WTC11 (cell line): ENCODE measurements around the gene LDLRAD3. TPM values are rescaled to one million over a fixed set of nuclear protein-coding genes. Genes with fewer than 3 reads are reported as not detected.

Experiments
- ATAC-seq: fragments of 200-7000 bp; cut with Tn5 transposase; 2 replicates; pipeline ENCODE4 v1.10.0; 2021; ENCODE audit warnings: mild to moderate bottlenecking, moderate library complexity
- CTCF ChIA-PET: fragments of 300-600 bp; sonication (Branson Sonifier 250); formaldehyde crosslinking; loops from one replicate; lab custom pipeline; 2021; ENCODE audit warnings: antibody characterized with exemption; lab: Charles Lee
- POLR2A ChIA-PET: fragments of 350-600 bp; sonication (Branson Sonifier 250); formaldehyde crosslinking; loops from one replicate; lab custom pipeline; 2021; ENCODE audit warnings: antibody characterized with exemption; lab: Charles Lee
- DNase-seq: peaks from one replicate; pipeline ENCODE4 v3.0.0; 2021; ENCODE audit warnings: low spot score
- H3K27ac Mint-ChIP-seq: 2 replicates; pipeline ENCODE4 v1.8.0; 2021; ENCODE audit warnings: mixed read lengths
- H3K27me3 Mint-ChIP-seq: 2 replicates; pipeline ENCODE4 v1.8.0; 2021; ENCODE audit warnings: low read depth, mild to moderate bottlenecking, moderate library complexity, mixed read lengths
- H3K36me3 Mint-ChIP-seq: 2 replicates; pipeline ENCODE4 v1.8.0; 2021; ENCODE audit warnings: mixed read lengths
- H3K4me1 Mint-ChIP-seq: 2 replicates; pipeline ENCODE4 v1.8.0; 2022; ENCODE audit warnings: mixed read lengths
- H3K4me3 Mint-ChIP-seq: 2 replicates; pipeline ENCODE4 v1.8.0; 2021; ENCODE audit warnings: mild to moderate bottlenecking, moderate library complexity, mixed read lengths
- H3K9me3 Mint-ChIP-seq: 2 replicates; pipeline ENCODE4 v1.8.0; 2021; ENCODE audit warnings: mixed read lengths
- AR ChIP-seq: fragments of 250-450 bp; sonication (Bioruptor Pico); IDR thresholded peaks from 2 replicates; pipeline ENCODE4 v1.9.0; 2021; ENCODE audit warnings: mild to moderate bottlenecking
- CBFB ChIP-seq: sonication (generic); formaldehyde crosslinking; IDR thresholded peaks from 2 replicates; pipeline ENCODE4 v1.8.1; 2022; ENCODE audit warnings: mild to moderate bottlenecking, low read depth, missing genetic modification reagents
- EMX1 ChIP-seq: fragments of 250-450 bp; sonication (Bioruptor Pico); IDR thresholded peaks from 2 replicates; pipeline ENCODE4 v1.8.0; 2021; ENCODE audit warnings: mild to moderate bottlenecking
- ETV6 ChIP-seq: sonication (generic); formaldehyde crosslinking; IDR thresholded peaks from 2 replicates; pipeline ENCODE4 v1.8.1; 2022; ENCODE audit warnings: mild to moderate bottlenecking, missing genetic modification reagents
- HMGA2 ChIP-seq: fragments of 250-450 bp; sonication (Bioruptor Pico); IDR thresholded peaks from 2 replicates; pipeline ENCODE4 v1.4.0; 2021; ENCODE audit warnings: mild to moderate bottlenecking, moderate library complexity
- JAZF1 ChIP-seq: fragments of 250-450 bp; sonication (Bioruptor Pico); IDR thresholded peaks from 2 replicates; pipeline ENCODE4 v1.9.0; 2021; ENCODE audit warnings: moderate library complexity, mild to moderate bottlenecking, inconsistent platforms
- NR2C2 ChIP-seq: sonication (generic); formaldehyde crosslinking; IDR thresholded peaks from 2 replicates; pipeline ENCODE4 v1.8.0; 2022; ENCODE audit warnings: mild to moderate bottlenecking, missing genetic modification reagents
- OVOL2 ChIP-seq: fragments of 250-450 bp; sonication (Bioruptor Pico); IDR thresholded peaks from 2 replicates; pipeline ENCODE4 v1.9.0; 2021; ENCODE audit warnings: mild to moderate bottlenecking, borderline replicate concordance
- PRRX2 ChIP-seq: fragments of 250-450 bp; sonication (Bioruptor Pico); IDR thresholded peaks from 2 replicates; pipeline ENCODE4 v1.8.0; 2021; ENCODE audit warnings: mild to moderate bottlenecking
- RORB ChIP-seq: fragments of 250-450 bp; sonication (Bioruptor Pico); IDR thresholded peaks from 2 replicates; pipeline ENCODE4 v1.9.0; 2021; ENCODE audit warnings: mild to moderate bottlenecking
- ZNF121 ChIP-seq: sonication (generic); formaldehyde crosslinking; IDR thresholded peaks from 2 replicates; pipeline ENCODE4 v1.8.0; 2023; ENCODE audit warnings: missing genetic modification reagents
- ZNF219 ChIP-seq: sonication (generic); formaldehyde crosslinking; IDR thresholded peaks from 2 replicates; pipeline ENCODE4 v1.8.0; 2023; ENCODE audit warnings: missing genetic modification reagents, mild to moderate bottlenecking, borderline replicate concordance
- ZNF317 ChIP-seq: sonication (generic); formaldehyde crosslinking; IDR thresholded peaks from 2 replicates; pipeline ENCODE4 v1.8.1; 2023; ENCODE audit warnings: low read depth, mild to moderate bottlenecking, moderate library complexity, missing genetic modification reagents, borderline replicate concordance
- total RNA-seq: library from RNA; stranded (reverse); gene quantifications from 3 replicates; pipeline ENCODE4 v1.2.3, GENCODE V29; 2021
- TF ChIP-seq, protein P1 (sequence below): sonication (generic); formaldehyde crosslinking; IDR thresholded peaks from 2 replicates; pipeline ENCODE4 v1.8.0; 2023; ENCODE audit warnings: missing genetic modification reagents, mild to moderate bottlenecking, borderline replicate concordance
- TF ChIP-seq, protein P2 (sequence below): sonication (generic); formaldehyde crosslinking; IDR thresholded peaks from 2 replicates; pipeline ENCODE4 v1.8.0; 2022; ENCODE audit warnings: mild to moderate bottlenecking, missing genetic modification reagents
- TF ChIP-seq, protein P3 (sequence below): fragments of 250-450 bp; sonication (Bioruptor Pico); IDR thresholded peaks from 2 replicates; pipeline ENCODE4 v2.1.2; 2022; ENCODE audit warnings: mild to moderate bottlenecking, moderate library complexity
- TF ChIP-seq, protein P4 (sequence below): fragments of 250-450 bp; sonication (Bioruptor Pico); IDR thresholded peaks from 2 replicates; pipeline ENCODE4 v1.9.0; 2021; ENCODE audit warnings: mild to moderate bottlenecking, borderline replicate concordance
- TF ChIP-seq, protein P5 (sequence below): sonication (generic); formaldehyde crosslinking; IDR thresholded peaks from 2 replicates; pipeline ENCODE4 v1.8.0; 2022; ENCODE audit warnings: mild to moderate bottlenecking, missing genetic modification reagents

LDLRAD3 gene
- total RNA-seq, 1 experiment from 2014 or later = 14.5 TPM

DNA sequence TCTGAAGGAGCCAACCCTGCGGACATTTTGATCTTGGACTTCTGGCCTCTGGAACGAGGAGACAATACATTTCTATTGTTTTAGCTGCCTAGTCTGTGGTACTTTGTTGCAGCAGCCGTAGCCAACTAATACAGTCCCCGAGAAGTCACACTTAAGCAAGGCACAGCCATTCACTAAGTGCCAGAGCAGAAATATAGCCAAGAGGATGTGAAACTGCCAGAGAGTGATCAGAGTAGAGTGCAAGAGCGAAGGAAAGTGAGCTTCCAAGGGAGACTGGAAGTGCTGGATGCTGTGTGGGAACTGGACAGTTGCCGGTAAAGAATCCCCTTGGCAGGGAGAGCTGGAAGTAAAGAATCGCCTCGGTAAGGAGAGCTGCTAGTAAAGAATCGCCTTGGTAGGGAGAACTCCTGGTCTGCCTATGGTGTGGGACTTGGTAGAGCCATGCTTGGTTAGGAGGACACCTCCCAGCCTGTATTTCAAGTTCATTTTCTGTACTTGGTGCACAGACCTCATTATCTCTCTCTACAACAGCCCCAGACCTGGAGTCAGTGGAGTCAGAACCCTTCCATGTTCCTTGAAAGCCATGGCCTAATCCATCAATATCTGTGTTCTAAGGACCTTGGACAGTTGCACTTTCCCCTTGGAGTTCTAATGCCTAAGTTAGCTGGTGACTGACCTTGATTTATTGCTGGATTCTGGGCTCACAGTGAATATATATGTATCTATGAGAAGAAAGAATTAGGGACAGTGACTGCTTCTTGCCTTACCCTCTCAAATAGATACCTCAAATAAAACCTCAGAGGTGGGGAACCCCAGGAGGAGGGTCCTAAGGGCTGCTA, 162.1 kb downstream of the LDLRAD3 start:
- TF ChIP-seq CBFB (CRISPR knock-in tag) (no peak), AR (CRISPR knock-in tag) (no peak), EMX1 (no peak), OVOL2 (CRISPR knock-in tag) (no peak), ETV6 (CRISPR knock-in tag) (no peak), ZNF219 (CRISPR knock-in tag) (no peak), PRRX2 (CRISPR knock-in tag) (no peak), NR2C2 (no peak), ZNF317 (CRISPR knock-in tag) (no peak), ZNF121 (CRISPR knock-in tag) (no peak), RORB (CRISPR knock-in tag) (no peak), JAZF1 (CRISPR knock-in tag) (no peak)
- TF ChIP-seq, protein P1, sequence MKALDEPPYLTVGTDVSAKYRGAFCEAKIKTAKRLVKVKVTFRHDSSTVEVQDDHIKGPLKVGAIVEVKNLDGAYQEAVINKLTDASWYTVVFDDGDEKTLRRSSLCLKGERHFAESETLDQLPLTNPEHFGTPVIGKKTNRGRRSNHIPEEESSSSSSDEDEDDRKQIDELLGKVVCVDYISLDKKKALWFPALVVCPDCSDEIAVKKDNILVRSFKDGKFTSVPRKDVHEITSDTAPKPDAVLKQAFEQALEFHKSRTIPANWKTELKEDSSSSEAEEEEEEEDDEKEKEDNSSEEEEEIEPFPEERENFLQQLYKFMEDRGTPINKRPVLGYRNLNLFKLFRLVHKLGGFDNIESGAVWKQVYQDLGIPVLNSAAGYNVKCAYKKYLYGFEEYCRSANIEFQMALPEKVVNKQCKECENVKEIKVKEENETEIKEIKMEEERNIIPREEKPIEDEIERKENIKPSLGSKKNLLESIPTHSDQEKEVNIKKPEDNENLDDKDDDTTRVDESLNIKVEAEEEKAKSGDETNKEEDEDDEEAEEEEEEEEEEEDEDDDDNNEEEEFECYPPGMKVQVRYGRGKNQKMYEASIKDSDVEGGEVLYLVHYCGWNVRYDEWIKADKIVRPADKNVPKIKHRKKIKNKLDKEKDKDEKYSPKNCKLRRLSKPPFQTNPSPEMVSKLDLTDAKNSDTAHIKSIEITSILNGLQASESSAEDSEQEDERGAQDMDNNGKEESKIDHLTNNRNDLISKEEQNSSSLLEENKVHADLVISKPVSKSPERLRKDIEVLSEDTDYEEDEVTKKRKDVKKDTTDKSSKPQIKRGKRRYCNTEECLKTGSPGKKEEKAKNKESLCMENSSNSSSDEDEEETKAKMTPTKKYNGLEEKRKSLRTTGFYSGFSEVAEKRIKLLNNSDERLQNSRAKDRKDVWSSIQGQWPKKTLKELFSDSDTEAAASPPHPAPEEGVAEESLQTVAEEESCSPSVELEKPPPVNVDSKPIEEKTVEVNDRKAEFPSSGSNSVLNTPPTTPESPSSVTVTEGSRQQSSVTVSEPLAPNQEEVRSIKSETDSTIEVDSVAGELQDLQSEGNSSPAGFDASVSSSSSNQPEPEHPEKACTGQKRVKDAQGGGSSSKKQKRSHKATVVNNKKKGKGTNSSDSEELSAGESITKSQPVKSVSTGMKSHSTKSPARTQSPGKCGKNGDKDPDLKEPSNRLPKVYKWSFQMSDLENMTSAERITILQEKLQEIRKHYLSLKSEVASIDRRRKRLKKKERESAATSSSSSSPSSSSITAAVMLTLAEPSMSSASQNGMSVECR (CRISPR knock-in tag) = no peak
- TF ChIP-seq, protein P2, sequence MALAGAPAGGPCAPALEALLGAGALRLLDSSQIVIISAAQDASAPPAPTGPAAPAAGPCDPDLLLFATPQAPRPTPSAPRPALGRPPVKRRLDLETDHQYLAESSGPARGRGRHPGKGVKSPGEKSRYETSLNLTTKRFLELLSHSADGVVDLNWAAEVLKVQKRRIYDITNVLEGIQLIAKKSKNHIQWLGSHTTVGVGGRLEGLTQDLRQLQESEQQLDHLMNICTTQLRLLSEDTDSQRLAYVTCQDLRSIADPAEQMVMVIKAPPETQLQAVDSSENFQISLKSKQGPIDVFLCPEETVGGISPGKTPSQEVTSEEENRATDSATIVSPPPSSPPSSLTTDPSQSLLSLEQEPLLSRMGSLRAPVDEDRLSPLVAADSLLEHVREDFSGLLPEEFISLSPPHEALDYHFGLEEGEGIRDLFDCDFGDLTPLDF = no peak
- TF ChIP-seq, protein P3, sequence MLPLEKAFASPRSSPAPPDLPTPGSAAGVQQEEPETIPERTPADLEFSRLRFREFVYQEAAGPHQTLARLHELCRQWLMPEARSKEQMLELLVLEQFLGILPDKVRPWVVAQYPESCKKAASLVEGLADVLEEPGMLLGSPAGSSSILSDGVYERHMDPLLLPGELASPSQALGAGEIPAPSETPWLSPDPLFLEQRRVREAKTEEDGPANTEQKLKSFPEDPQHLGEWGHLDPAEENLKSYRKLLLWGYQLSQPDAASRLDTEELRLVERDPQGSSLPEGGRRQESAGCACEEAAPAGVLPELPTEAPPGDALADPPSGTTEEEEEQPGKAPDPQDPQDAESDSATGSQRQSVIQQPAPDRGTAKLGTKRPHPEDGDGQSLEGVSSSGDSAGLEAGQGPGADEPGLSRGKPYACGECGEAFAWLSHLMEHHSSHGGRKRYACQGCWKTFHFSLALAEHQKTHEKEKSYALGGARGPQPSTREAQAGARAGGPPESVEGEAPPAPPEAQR (CRISPR knock-in tag) = no peak
- POLR2A ChIA-PET = no interaction called here
- Mint-ChIP-seq H3K36me3 (peaks cover 37% of the 10 kb centered on the region), H3K4me3 (no peak overlapping the region), H3K4me1 (peaks cover 65% of the 10 kb centered on the region), H3K27ac (peak overlapping the region; percentile 84), H3K9me3 (no peaks in the 10 kb centered on the region), H3K27me3 (no peaks in the 10 kb centered on the region; the same call in 1 of the 2 replicates)
- no peak for DNase-seq
- no peak for ATAC-seq
- CTCF ChIA-PET = interaction anchor here (1.6 to 1.9 kb wide), 3 partner anchors 26 to 50 kb away, joined by 5 to 9 read pairs (median 6); no protein-coding TSS in a partner anchor

GRCh38 chr11:36107547-36107946, 163.7 kb downstream of the LDLRAD3 start:
- ATAC-seq (no peak), DNase-seq (no peak)
- Mint-ChIP-seq H3K4me3 (no peak overlapping the region), H3K27me3 (no peaks in the 10 kb centered on the region; the same call in 1 of the 2 replicates), H3K36me3 (peaks cover 40% of the 10 kb centered on the region), H3K9me3 (peaks cover 3% of the 10 kb centered on the region), H3K4me1 (peaks cover 78% of the 10 kb centered on the region), H3K27ac (no peak overlapping the region)
- CTCF ChIA-PET = interaction anchor here (1.0 kb wide), 1 partner anchor 38 kb away, joined by 3 read pairs; no protein-coding TSS in a partner anchor
- POLR2A ChIA-PET = no interaction called here
- TF ChIP-seq HMGA2 (CRISPR knock-in tag) (no peak), EMX1 (no peak)
- TF ChIP-seq, protein P4, sequence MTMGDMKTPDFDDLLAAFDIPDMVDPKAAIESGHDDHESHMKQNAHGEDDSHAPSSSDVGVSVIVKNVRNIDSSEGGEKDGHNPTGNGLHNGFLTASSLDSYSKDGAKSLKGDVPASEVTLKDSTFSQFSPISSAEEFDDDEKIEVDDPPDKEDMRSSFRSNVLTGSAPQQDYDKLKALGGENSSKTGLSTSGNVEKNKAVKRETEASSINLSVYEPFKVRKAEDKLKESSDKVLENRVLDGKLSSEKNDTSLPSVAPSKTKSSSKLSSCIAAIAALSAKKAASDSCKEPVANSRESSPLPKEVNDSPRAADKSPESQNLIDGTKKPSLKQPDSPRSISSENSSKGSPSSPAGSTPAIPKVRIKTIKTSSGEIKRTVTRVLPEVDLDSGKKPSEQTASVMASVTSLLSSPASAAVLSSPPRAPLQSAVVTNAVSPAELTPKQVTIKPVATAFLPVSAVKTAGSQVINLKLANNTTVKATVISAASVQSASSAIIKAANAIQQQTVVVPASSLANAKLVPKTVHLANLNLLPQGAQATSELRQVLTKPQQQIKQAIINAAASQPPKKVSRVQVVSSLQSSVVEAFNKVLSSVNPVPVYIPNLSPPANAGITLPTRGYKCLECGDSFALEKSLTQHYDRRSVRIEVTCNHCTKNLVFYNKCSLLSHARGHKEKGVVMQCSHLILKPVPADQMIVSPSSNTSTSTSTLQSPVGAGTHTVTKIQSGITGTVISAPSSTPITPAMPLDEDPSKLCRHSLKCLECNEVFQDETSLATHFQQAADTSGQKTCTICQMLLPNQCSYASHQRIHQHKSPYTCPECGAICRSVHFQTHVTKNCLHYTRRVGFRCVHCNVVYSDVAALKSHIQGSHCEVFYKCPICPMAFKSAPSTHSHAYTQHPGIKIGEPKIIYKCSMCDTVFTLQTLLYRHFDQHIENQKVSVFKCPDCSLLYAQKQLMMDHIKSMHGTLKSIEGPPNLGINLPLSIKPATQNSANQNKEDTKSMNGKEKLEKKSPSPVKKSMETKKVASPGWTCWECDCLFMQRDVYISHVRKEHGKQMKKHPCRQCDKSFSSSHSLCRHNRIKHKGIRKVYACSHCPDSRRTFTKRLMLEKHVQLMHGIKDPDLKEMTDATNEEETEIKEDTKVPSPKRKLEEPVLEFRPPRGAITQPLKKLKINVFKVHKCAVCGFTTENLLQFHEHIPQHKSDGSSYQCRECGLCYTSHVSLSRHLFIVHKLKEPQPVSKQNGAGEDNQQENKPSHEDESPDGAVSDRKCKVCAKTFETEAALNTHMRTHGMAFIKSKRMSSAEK (CRISPR knock-in tag) = no peak
- TF ChIP-seq, protein P5, sequence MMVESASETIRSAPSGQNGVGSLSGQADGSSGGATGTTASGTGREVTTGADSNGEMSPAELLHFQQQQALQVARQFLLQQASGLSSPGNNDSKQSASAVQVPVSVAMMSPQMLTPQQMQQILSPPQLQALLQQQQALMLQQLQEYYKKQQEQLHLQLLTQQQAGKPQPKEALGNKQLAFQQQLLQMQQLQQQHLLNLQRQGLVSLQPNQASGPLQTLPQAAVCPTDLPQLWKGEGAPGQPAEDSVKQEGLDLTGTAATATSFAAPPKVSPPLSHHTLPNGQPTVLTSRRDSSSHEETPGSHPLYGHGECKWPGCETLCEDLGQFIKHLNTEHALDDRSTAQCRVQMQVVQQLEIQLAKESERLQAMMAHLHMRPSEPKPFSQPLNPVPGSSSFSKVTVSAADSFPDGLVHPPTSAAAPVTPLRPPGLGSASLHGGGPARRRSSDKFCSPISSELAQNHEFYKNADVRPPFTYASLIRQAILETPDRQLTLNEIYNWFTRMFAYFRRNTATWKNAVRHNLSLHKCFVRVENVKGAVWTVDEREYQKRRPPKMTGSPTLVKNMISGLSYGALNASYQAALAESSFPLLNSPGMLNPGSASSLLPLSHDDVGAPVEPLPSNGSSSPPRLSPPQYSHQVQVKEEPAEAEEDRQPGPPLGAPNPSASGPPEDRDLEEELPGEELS (CRISPR knock-in tag) = no peak
